22Rv1 (cell line): ENCODE measurements around the gene DDIT4.

Experiments
- ZFX ChIP-seq: fragments of 450-650 bp; IDR thresholded peaks from 2 replicates; pipeline ENCODE4 v1.6.1; 2017; ENCODE audit warnings: antibody characterized with exemption, borderline replicate concordance
- TF ChIP-seq, protein P1 (sequence below): fragments of 450-650 bp; IDR thresholded peaks from 2 replicates; pipeline ENCODE4 v1.5.1; 2017; ENCODE audit warnings: mild to moderate bottlenecking

DNA sequence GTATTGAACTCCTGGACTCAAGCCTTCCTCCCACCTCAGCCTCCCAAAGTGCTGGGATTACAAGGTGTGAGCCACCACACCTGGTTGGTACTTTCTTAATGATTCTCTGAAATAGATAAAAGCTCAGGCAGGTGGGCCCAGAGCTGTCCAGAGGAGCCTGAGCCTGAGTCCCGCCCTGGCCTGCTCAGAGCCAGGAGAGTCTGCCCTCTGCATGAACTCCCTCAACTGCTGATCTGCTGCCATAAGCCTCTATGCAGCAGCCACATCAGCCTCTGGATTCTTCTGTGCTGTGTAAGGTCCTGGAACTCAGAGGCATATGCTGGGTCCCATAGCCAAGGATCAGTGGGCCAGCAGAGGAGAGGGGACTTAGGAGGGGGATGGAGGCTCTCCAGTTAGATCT, 23.1 kb upstream of the DDIT4 start:
- TF ChIP-seq, protein P1, sequence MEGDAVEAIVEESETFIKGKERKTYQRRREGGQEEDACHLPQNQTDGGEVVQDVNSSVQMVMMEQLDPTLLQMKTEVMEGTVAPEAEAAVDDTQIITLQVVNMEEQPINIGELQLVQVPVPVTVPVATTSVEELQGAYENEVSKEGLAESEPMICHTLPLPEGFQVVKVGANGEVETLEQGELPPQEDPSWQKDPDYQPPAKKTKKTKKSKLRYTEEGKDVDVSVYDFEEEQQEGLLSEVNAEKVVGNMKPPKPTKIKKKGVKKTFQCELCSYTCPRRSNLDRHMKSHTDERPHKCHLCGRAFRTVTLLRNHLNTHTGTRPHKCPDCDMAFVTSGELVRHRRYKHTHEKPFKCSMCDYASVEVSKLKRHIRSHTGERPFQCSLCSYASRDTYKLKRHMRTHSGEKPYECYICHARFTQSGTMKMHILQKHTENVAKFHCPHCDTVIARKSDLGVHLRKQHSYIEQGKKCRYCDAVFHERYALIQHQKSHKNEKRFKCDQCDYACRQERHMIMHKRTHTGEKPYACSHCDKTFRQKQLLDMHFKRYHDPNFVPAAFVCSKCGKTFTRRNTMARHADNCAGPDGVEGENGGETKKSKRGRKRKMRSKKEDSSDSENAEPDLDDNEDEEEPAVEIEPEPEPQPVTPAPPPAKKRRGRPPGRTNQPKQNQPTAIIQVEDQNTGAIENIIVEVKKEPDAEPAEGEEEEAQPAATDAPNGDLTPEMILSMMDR: no peak
- TF ChIP-seq ZFX: no peak
